Mesendoderm (in vitro differentiated cells): Measurements from ENCODE around the gene SLC26A11.
"Not testable (repeated sequence)": the region's sequence is repeated elsewhere in the genome, so short reads cannot be mapped to it uniquely, and the experiment has no call there.

Experiments used
- DNase-seq: peaks from one replicate; pipeline ENCODE4 v3.0.0; 2013
- H2AK5ac ChIP-seq: 2 replicates; pipeline ENCODE4 v1.6.1; 2013; ENCODE audit warnings: low read length, inconsistent platforms
- H2BK120ac ChIP-seq: 2 replicates; pipeline ENCODE4 v1.6.1; 2013; ENCODE audit warnings: low read depth, mild to moderate bottlenecking, low read length, moderate library complexity, mixed read lengths
- H2BK15ac ChIP-seq: replicated peaks from 2 replicates; pipeline ENCODE4 v1.6.1; 2013; ENCODE audit warnings: low read depth, mild to moderate bottlenecking, moderate library complexity
- H2BK5ac ChIP-seq: 2 replicates; pipeline ENCODE4 v1.6.1; 2013; ENCODE audit warnings: low read length, inconsistent platforms
- H3K18ac ChIP-seq: 2 replicates; pipeline ENCODE4 v1.6.1; 2013; ENCODE audit warnings: mild to moderate bottlenecking, low read length, mixed read lengths
- H3K23ac ChIP-seq: one replicate; pipeline ENCODE4 v1.6.1; 2013; ENCODE audit warnings: low read length
- H3K27ac ChIP-seq: 2 replicates; pipeline ENCODE4 v1.5.1; 2013; ENCODE audit warnings: low read depth, mild to moderate bottlenecking, inconsistent platforms, low read length, moderate library complexity
- H3K27me3 ChIP-seq: 2 replicates; pipeline ENCODE4 v1.6.1; 2013; ENCODE audit warnings: low read length, control low read depth, mild to moderate bottlenecking, inconsistent platforms; ENCODE audit not compliant: insufficient read depth, poor library complexity
- H3K36me3 ChIP-seq: 2 replicates; pipeline ENCODE4 v1.6.1; 2013; ENCODE audit warnings: low read length, inconsistent platforms; ENCODE audit not compliant: control insufficient read depth, insufficient read depth
- H3K4ac ChIP-seq: one replicate; pipeline ENCODE4 v1.6.1; 2013; ENCODE audit warnings: low read depth, mild to moderate bottlenecking, low read length, moderate library complexity
- H3K4me1 ChIP-seq: 2 replicates; pipeline ENCODE4 v1.6.1; 2013; ENCODE audit warnings: low read depth, low read length, inconsistent platforms; ENCODE audit not compliant: control insufficient read depth
- H3K4me2 ChIP-seq: 2 replicates; pipeline ENCODE4 v1.6.1; 2013; ENCODE audit warnings: low read length
- H3K4me3 ChIP-seq: 2 replicates; pipeline ENCODE4 v1.5.1; 2013; ENCODE audit warnings: mild to moderate bottlenecking, low read length
- H3K56ac ChIP-seq: one replicate; pipeline ENCODE4 v1.6.1; 2013; ENCODE audit warnings: low read length
- H3K79me1 ChIP-seq: 2 replicates; pipeline ENCODE4 v1.6.1; 2013; ENCODE audit warnings: low read length, inconsistent platforms
- H3K79me2 ChIP-seq: 2 replicates; pipeline ENCODE4 v1.6.1; 2013; ENCODE audit warnings: mild to moderate bottlenecking, low read length; ENCODE audit not compliant: control insufficient read depth, insufficient read depth
- H3K9ac ChIP-seq: 2 replicates; pipeline ENCODE4 v1.6.1; 2013; ENCODE audit warnings: low read length, inconsistent platforms
- H4K5ac ChIP-seq: one replicate; pipeline ENCODE4 v1.6.1; 2013; ENCODE audit warnings: low read length
- H4K8ac ChIP-seq: one replicate; pipeline ENCODE4 v1.6.1; 2013; ENCODE audit warnings: low read depth, mild to moderate bottlenecking, control low read depth, low read length, moderate library complexity
- WGBS: extraction: QIAGEN DNeasy Blood & Tissue Kit; methylation state at CpG from one replicate; pipeline ENCODE4 v1.1.7; 2013; ENCODE audit warnings: low lambda C conversion rate, missing lambda C conversion rate; ENCODE audit not compliant: insufficient coverage; ENCODE audit errors: extremely low coverage; 5-methylcytosine and 5-hydroxymethylcytosine counted together

Gene SLC26A11

DNA sequence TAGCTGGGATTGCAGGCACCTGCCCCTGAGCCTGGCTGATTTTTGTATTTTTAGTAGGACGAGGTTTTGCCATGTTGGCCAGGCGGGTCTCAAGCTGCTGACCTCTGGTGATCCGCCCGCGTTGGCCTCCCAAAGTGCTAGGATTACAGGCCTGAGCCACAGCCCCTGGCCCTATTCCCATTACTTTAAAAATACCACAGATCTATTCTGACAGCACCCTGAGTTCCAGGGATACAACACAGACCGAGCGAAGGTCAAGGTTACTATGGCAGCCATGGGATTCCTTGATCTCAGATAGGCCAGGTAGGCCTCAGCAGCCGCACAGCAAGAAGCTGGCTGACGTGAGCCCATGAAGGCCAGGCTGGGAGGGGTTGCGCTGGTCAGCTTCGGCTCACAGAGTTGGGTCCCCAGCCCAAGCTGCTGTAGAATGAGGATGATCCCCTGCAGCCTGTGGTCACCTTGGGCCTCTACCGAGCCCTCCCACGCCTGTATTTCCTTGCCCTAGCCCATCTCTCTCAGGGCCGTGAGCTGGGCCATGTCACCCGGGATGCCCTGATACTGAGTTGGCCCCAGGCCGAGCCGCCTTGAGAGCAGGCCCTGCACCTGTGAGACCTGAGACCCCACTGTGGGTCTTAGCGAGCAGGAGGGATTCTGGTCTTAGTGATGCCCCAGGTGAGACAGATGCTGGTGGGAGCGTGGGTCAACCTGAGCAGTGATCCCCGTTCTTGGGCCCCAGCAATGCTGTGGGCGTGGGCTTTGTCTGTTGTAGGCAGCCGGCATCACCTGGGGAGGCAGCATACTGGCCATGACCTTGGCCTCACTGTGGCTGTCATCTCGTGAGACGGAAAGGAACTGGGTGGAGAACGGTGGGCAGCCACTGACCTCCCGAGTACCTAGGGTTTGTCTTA, 23.6 kb downstream of the SLC26A11 start:
- H3K4ac ChIP-seq: no peak overlapping the region
- no peak overlapping the region for H3K4me2 ChIP-seq
- H3K79me1 ChIP-seq: no peaks in the 10 kb centered on the region
- H4K8ac ChIP-seq: no peak overlapping the region
- no peaks in the 10 kb centered on the region for H3K27me3 ChIP-seq
- H3K36me3 ChIP-seq: no peaks in the 10 kb centered on the region
- H3K9ac ChIP-seq: no peak overlapping the region
- H3K23ac ChIP-seq: no peak overlapping the region
- no peak overlapping the region for H3K56ac ChIP-seq
- no peak overlapping the region for H2BK15ac ChIP-seq
- no CpG with 5 or more reads among the region's 26 CpGs for WGBS
- DNase-seq: no peak
- H2BK5ac ChIP-seq: no peak overlapping the region
- no peak overlapping the region for H4K5ac ChIP-seq
- no peak overlapping the region for H2BK120ac ChIP-seq
- no peak overlapping the region for H2AK5ac ChIP-seq
- no peak overlapping the region for H3K27ac ChIP-seq
- H3K4me1 ChIP-seq: no peaks in the 10 kb centered on the region
- no peaks in the 10 kb centered on the region for H3K79me2 ChIP-seq
- H3K18ac ChIP-seq: no peak overlapping the region
- no peak overlapping the region for H3K4me3 ChIP-seq

- H3K9ac ChIP-seq, H3K36me3 ChIP-seq, H3K23ac ChIP-seq, H3K4me3 ChIP-seq, H3K18ac ChIP-seq, H3K4ac ChIP-seq, H2BK120ac ChIP-seq, H3K56ac ChIP-seq, H2BK15ac ChIP-seq, H3K4me2 ChIP-seq, H3K27me3 ChIP-seq, H4K5ac ChIP-seq, H4K8ac ChIP-seq, H3K79me1 ChIP-seq, H3K4me1 ChIP-seq, H2AK5ac ChIP-seq, H3K79me2 ChIP-seq, H2BK5ac ChIP-seq, H3K27ac ChIP-seq, DNase-seq: not testable (repeated sequence)
- no CpG with 5 or more reads among the region's 6 CpGs for WGBS
Observed at GRCh38 chr17:80244448-80244847, 24.2 kb downstream of the SLC26A11 start.

- no peaks in the 10 kb centered on the region for H3K79me1 ChIP-seq
- H2BK15ac ChIP-seq: no peak overlapping the region
- H4K5ac ChIP-seq: no peak overlapping the region
- H3K18ac ChIP-seq: no peak overlapping the region
- no peaks in the 10 kb centered on the region for H3K36me3 ChIP-seq
- H3K27me3 ChIP-seq: no peaks in the 10 kb centered on the region
- H4K8ac ChIP-seq: no peak overlapping the region
- no peak overlapping the region for H2BK5ac ChIP-seq
- no peaks in the 10 kb centered on the region for H3K4me1 ChIP-seq
- no peak overlapping the region for H2BK120ac ChIP-seq
- H3K27ac ChIP-seq: no peak overlapping the region
- H3K4me3 ChIP-seq: no peak overlapping the region
- H3K23ac ChIP-seq: no peak overlapping the region
- H3K4me2 ChIP-seq: no peak overlapping the region
- H3K56ac ChIP-seq: no peak overlapping the region
- H2AK5ac ChIP-seq: no peak overlapping the region
- no peak for DNase-seq
- WGBS: no CpG with 5 or more reads among the region's 22 CpGs
- H3K4ac ChIP-seq: no peak overlapping the region
- no peak overlapping the region for H3K9ac ChIP-seq
- H3K79me2 ChIP-seq: no peaks in the 10 kb centered on the region
Observed at GRCh38 chr17:80244871-80245509, 24.8 kb downstream of the SLC26A11 start.

DNA sequence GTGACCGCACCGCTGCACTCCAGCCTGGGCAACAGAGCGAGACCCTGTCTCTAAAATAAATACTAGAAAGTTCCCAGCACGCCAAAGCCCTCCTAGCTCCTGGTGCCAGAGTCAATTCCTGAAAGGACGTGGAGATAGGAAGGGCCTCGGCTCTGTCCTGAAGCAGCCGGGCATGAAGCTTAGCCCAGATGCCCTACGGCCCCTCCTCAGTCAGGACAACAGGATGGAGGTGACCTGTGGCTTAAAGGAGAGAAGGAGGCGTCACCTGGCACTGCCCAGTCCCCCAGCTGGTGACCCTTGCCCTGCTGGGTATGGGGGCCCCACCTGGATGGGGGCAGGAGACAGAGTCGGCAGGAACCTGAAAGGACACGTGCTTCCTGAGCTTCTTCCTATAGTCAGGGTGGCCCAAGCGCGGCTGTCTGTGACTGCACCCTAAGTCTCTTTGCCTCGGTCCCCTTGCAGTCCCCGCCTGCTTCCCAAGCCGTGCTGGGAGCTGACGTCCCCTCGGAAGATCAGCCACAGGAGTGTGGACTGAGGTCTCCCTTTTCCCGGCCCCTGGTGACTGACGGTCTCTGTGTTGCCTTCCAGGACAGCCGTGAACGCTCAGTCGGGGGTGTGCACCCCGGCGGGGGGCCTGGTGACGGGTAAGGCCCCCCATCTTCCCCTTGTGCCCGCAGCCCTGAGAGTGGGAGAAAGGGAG, 25.5 kb downstream of the SLC26A11 start:
- no peaks in the 10 kb centered on the region for H3K27me3 ChIP-seq
- no peak overlapping the region for H2AK5ac ChIP-seq
- no peak overlapping the region for H3K18ac ChIP-seq
- H3K4me1 ChIP-seq: no peaks in the 10 kb centered on the region
- H3K4ac ChIP-seq: no peak overlapping the region
- no peaks in the 10 kb centered on the region for H3K79me1 ChIP-seq
- H3K27ac ChIP-seq: no peak overlapping the region
- no peak overlapping the region for H2BK15ac ChIP-seq
- no peak overlapping the region for H4K5ac ChIP-seq
- H3K9ac ChIP-seq: no peak overlapping the region
- no peak overlapping the region for H3K4me3 ChIP-seq
- no peaks in the 10 kb centered on the region for H3K79me2 ChIP-seq
- H4K8ac ChIP-seq: no peak overlapping the region
- no peak overlapping the region for H2BK5ac ChIP-seq
- H3K36me3 ChIP-seq: no peaks in the 10 kb centered on the region
- H3K56ac ChIP-seq: no peak overlapping the region
- H3K23ac ChIP-seq: no peak overlapping the region
- no peak for DNase-seq
- no peak overlapping the region for H3K4me2 ChIP-seq
- WGBS: no CpG with 5 or more reads among the region's 27 CpGs
- no peak overlapping the region for H2BK120ac ChIP-seq

DNA sequence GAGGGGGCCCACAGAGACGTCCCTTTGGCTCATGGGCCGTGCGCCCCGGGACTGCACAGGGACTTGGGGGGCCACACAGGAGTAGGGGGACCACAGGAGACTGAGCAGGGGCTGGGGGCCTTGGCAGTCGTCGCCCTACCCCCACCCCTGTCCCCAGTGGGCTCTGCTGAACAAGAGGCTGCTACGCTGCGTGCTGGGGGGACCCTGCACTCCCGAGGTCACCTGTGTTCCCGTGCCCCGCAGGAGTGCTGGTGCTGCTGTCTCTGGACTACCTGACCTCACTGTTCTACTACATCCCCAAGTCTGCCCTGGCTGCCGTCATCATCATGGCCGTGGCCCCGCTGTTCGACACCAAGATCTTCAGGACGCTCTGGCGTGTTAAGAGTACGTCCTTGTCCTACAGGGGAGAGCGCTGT, 26.0 kb downstream of the SLC26A11 start:
- Histone ChIP-seq H3K18ac (no peak overlapping the region), H3K79me1 (no peaks in the 10 kb centered on the region), H3K9ac (no peak overlapping the region), H3K4me3 (no peak overlapping the region), H4K8ac (no peak overlapping the region), H4K5ac (no peak overlapping the region), H3K79me2 (no peaks in the 10 kb centered on the region), H3K56ac (no peak overlapping the region), H3K4me2 (no peak overlapping the region), H3K4ac (no peak overlapping the region), H2BK5ac (no peak overlapping the region), H3K23ac (no peak overlapping the region), H3K27ac (no peak overlapping the region), H2AK5ac (no peak overlapping the region), H3K4me1 (no peaks in the 10 kb centered on the region), H2BK15ac (no peak overlapping the region), H3K36me3 (no peaks in the 10 kb centered on the region), H2BK120ac (no peak overlapping the region), H3K27me3 (no peaks in the 10 kb centered on the region)
- no peak for DNase-seq
- no CpG with 5 or more reads among the region's 19 CpGs for WGBS
